Activated T-helper 2 cell treated with anti-CD3 and anti-CD28 coated beads, Interferon-gamma antibody, Interleukin-2, Interleukin-4, amounts not matched to agents 10 μg/mL and 5 μg/mL and 100 μg/mL, durations not matched to agents 14 hours and 24 hours and 36 hours (primary cell): ENCODE measurements around the gene NKD2. TPM values are rescaled to one million over a fixed set of nuclear protein-coding genes. Genes with fewer than 3 reads are reported as not detected.

Experiments used
- total RNA-seq: library from RNA; stranded (reverse); gene quantifications from 2 replicates; pipeline ENCODE4 v1.2.3, GENCODE V29; 2022

Gene NKD2
- total RNA-seq, 1 donor from 2014 or later: 14.4 TPM

Other genes with a start within 250 kb of the NKD2 start
- gene ZDHHC11B, start 224.1 kb upstream of the NKD2 start, total RNA-seq: 0.07 and 0.18 TPM in 2 replicates
- gene ZDHHC11, start 157.8 kb upstream of the NKD2 start, total RNA-seq: 10.5 and 11.9 TPM in 2 replicates
- 72.9 and 73.2 TPM in 2 replicates for gene BRD9, start 116.0 kb upstream of the NKD2 start, total RNA-seq
- 36.6 and 37.6 TPM in 2 replicates for gene TRIP13, start 115.9 kb upstream of the NKD2 start, total RNA-seq
- 31.1 and 31.9 TPM in 2 replicates for gene SLC12A7, start 103.3 kb downstream of the NKD2 start, total RNA-seq
- not detected in 2 replicates for gene SLC6A19, start 192.8 kb downstream of the NKD2 start, total RNA-seq
- gene SLC6A18, start 216.6 kb downstream of the NKD2 start, total RNA-seq: not detected in 2 replicates